ENCODE data around the gene ITGA11.

ITGA11 gene

GRCh38 chr15:68326711-68327354 lies 105.1 kb downstream of the ITGA11 start:
- H3K9me3 ChIP-seq = no peaks in the 10 kb centered on the region
- H3K27ac ChIP-seq = peak overlapping the region; percentile 68 to 71
- no peak overlapping the region for H3K4me3 ChIP-seq
- peaks cover 52 to 76% (median 56%) of the 10 kb centered on the region in 3 donors for H3K36me3 ChIP-seq
- no peak for TF ChIP-seq CTCF (IDR thresholded peaks at IDR 0.05)
- intact Hi-C loops (cut with DNase I; ENCODE audit: low total_unique reads) = no loop called here
- no peak for DNase-seq
- peaks cover 0 to 42% (median 37%) of the 10 kb centered on the region in 4 donors for H3K4me1 ChIP-seq
- no peaks in the 10 kb centered on the region for H3K27me3 ChIP-seq

- no peaks in the 10 kb centered on the region for H3K9me3 ChIP-seq
- intact Hi-C loops (cut with DNase I; ENCODE audit: low total_unique reads) = no loop called here
- peaks cover 46 to 72% (median 51%) of the 10 kb centered on the region in 3 donors for H3K36me3 ChIP-seq
- H3K27me3 ChIP-seq = no peaks in the 10 kb centered on the region
- H3K27ac ChIP-seq = peak overlapping the region; percentile 68 to 71
- no peak overlapping the region for H3K4me3 ChIP-seq
- H3K4me1 ChIP-seq = peaks cover 0 to 42% (median 37%) of the 10 kb centered on the region in 4 donors
- no peak for TF ChIP-seq CTCF (IDR thresholded peaks at IDR 0.05)
- peak in 1 of 2 donors; percentile 90 for DNase-seq
These were observed 106.2 kb downstream of the ITGA11 start for GRCh38 chr15:68325726-68326125.

- Histone ChIP-seq H3K27ac (no peak overlapping the region), H3K36me3 (peaks cover 42 to 78% (median 64%) of the 10 kb centered on the region in 3 donors), H3K4me3 (no peak overlapping the region), H3K4me1 (peaks cover 0 to 33% (median 29%) of the 10 kb centered on the region in 4 donors), H3K27me3 (no peaks in the 10 kb centered on the region), H3K9me3 (no peaks in the 10 kb centered on the region)
- no peak for DNase-seq
- TF ChIP-seq CTCF (IDR thresholded peaks at IDR 0.05) = no peak
- intact Hi-C loops (cut with DNase I; ENCODE audit: low total_unique reads) = no loop called here
These were observed 109.2 kb downstream of the ITGA11 start for GRCh38 chr15:68322796-68323195.

- intact Hi-C loops (cut with DNase I; ENCODE audit: low total_unique reads) = no loop called here
These were observed 110.7 kb downstream of the ITGA11 start for GRCh38 chr15:68321229-68321628.

GRCh38 chr15:68319997-68320396 lies 112.0 kb downstream of the ITGA11 start:
- peaks cover 0 to 20% (median 7%) of the 10 kb centered on the region in 4 donors for H3K4me1 ChIP-seq
- no peak overlapping the region for H3K4me3 ChIP-seq
- no peak overlapping the region for H3K27ac ChIP-seq
- H3K9me3 ChIP-seq = no peaks in the 10 kb centered on the region
- peak in 1 of 2 donors; percentile 45 for DNase-seq
- intact Hi-C loops (cut with DNase I; ENCODE audit: low total_unique reads) = no loop called here
- no peak for TF ChIP-seq CTCF (IDR thresholded peaks at IDR 0.05)
- H3K27me3 ChIP-seq = no peaks in the 10 kb centered on the region
- H3K36me3 ChIP-seq = peaks cover 49 to 94% (median 67%) of the 10 kb centered on the region in 3 donors

More at GRCh38 chr15:68321229-68321628, 110.7 kb downstream of the ITGA11 start:
- peak overlapping the region in 1 of 2 donors; percentile 8 for H3K27ac ChIP-seq
- H3K4me3 ChIP-seq = no peak overlapping the region
- TF ChIP-seq CTCF (IDR thresholded peaks at IDR 0.05) = no peak
- no peaks in the 10 kb centered on the region for H3K27me3 ChIP-seq
- no peaks in the 10 kb centered on the region for H3K9me3 ChIP-seq
- DNase-seq = no peak
- H3K36me3 ChIP-seq = peaks cover 50 to 88% (median 67%) of the 10 kb centered on the region in 3 donors
- peaks cover 0 to 20% (median 14%) of the 10 kb centered on the region in 4 donors for H3K4me1 ChIP-seq

All from tibial artery (tissue), 4 donors.